GM18498 (cell line): Measurements from ENCODE around the gene LYZL6.

Source experiments
- ATAC-seq: cut with Tn5 transposase; IDR thresholded peaks from one replicate; pipeline ENCODE4 v1.9.1; 2021; ENCODE audit warnings: mild to moderate bottlenecking, moderate library complexity; ENCODE audit not compliant: unreplicated experiment

Gene LYZL6

GRCh38 chr17:35889241-35889640, 54.3 kb downstream of the LYZL6 start:
- ATAC-seq = no peak
